ENCODE measurements around the gene PDZD8.

PDZD8 gene

GRCh38 chr10:117277675-117278074 lies 97.6 kb downstream of the PDZD8 start:
- DNase-seq: no peak

- DNase-seq: no peak
Measured at GRCh38 chr10:117275121-117275520, 100.1 kb downstream of the PDZD8 start.

GRCh38 chr10:117274509-117274908 lies 100.7 kb downstream of the PDZD8 start:
- DNase-seq: no peak

GRCh38 chr10:117273980-117274379 lies 101.3 kb downstream of the PDZD8 start:
- DNase-seq: no peak

- no peak for DNase-seq
Measured at GRCh38 chr10:117272195-117273076, 102.8 kb downstream of the PDZD8 start.

- DNase-seq: no peak
Measured at GRCh38 chr10:117271427-117271826, 103.8 kb downstream of the PDZD8 start.

- no peak for DNase-seq
Measured at GRCh38 chr10:117268907-117269306, 106.3 kb downstream of the PDZD8 start.

- DNase-seq: no peak
Measured at GRCh38 chr10:117268258-117268657, 107.0 kb downstream of the PDZD8 start.

GRCh38 chr10:117266812-117267211 lies 108.4 kb downstream of the PDZD8 start:
- DNase-seq: no peak

- DNase-seq: no peak
Measured at GRCh38 chr10:117266400-117266799, 108.8 kb downstream of the PDZD8 start.

GRCh38 chr10:117264782-117265181 lies 110.5 kb downstream of the PDZD8 start:
- no peak for DNase-seq

- no peak for DNase-seq
Measured at GRCh38 chr10:117262903-117263293, 112.3 kb downstream of the PDZD8 start.

- no peak for DNase-seq
Measured at GRCh38 chr10:117262291-117262902, 112.8 kb downstream of the PDZD8 start.

- DNase-seq: no peak
Measured at GRCh38 chr10:117261501-117261900, 113.7 kb downstream of the PDZD8 start.

GRCh38 chr10:117260084-117260483 lies 115.2 kb downstream of the PDZD8 start:
- no peak for DNase-seq

- DNase-seq: no peak
Measured at GRCh38 chr10:117259279-117259678, 116.0 kb downstream of the PDZD8 start.

- DNase-seq: no peak
Measured at GRCh38 chr10:117257721-117258120, 117.5 kb downstream of the PDZD8 start.

- DNase-seq: no peak
Measured at GRCh38 chr10:117256910-117257309, 118.3 kb downstream of the PDZD8 start.

GRCh38 chr10:117255835-117256460 lies 119.3 kb downstream of the PDZD8 start:
- no peak for DNase-seq

- DNase-seq: no peak
Measured at GRCh38 chr10:117254774-117255735, 120.2 kb downstream of the PDZD8 start.

- DNase-seq: no peak
Measured at GRCh38 chr10:117254338-117254737, 120.9 kb downstream of the PDZD8 start.

- no peak for DNase-seq
Measured at GRCh38 chr10:117253908-117254307, 121.3 kb downstream of the PDZD8 start.

- no peak for DNase-seq
Measured at GRCh38 chr10:117250411-117250810, 124.8 kb downstream of the PDZD8 start.

Data from DMS79 (cell line).